GM18508 (cell line): Measurements from ENCODE around the gene ARFGEF2.
"Not testable (repeated sequence)": the region's sequence is repeated elsewhere in the genome, so short reads cannot be mapped to it uniquely, and the experiment has no call there.

Experiments used
- ATAC-seq: cut with Tn5 transposase; IDR thresholded peaks from one replicate; pipeline ENCODE4 v1.9.1; 2021; ENCODE audit warnings: moderate number of reproducible peaks; ENCODE audit not compliant: insufficient read depth, unreplicated experiment

Gene ARFGEF2

GRCh38 chr20:48926821-48927220, 5.3 kb downstream of the ARFGEF2 start:
- ATAC-seq = no peak

DNA sequence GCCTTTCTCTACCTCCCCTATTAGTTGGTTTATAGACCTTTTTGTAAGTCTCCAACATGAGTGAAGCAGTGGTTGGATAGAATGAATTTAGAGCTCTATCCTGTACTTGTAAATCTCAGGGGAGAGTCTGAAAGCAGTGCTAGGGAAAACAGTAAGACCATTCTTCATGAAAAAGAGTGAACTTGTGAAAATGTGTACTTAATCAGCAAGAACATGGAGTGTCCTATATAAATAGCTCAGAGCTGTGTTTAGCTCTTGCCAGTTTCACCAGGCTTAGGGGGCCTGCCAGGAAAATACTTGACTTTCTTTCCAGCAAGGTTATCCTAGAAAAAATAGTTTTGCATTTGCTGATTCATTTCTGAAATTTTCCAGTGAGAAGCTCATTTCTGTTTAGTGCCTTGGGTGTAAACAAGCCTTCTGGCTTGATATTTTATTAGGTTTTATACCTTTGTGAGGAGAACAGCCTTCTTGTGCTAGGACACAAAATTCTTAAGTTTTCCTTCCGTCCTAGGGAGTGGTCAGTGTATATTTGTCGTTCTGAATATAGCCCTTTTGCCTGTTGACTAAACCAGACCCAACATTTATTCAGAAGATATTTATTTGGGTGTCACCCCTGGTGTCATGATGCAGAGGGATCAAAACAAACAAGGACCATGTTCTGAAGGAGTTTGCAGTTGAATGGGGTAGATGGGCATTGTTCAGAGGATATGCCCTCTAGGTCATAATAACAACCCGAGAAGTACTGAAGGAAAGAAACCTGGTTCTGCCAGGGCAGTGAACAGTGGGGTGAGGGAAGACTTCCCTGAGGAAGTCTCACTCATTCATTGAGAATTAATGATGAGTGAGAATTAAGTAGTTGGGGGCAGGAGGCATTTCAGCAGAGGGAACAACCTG, 7.6 kb downstream of the ARFGEF2 start:
- no peak for ATAC-seq

DNA sequence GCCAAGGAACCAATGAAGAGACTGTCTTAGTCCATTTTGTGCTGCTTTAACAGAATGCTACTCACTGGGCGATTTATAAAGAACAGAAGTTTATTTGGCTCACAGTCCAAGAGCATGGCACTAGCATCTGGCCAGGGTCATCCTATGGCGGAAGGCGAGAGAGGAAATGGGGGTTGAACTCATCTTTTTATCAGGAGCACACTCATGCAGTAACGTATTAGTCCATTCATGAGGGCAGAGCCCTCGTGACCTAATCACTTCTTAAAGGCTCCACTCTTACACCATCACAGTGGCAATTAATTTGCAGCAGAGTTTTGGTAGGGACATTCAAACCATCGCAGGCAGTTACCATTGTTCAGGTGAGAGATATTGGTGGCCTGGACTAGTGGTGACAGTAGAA, 8.5 kb downstream of the ARFGEF2 start:
- ATAC-seq = no peak

- ATAC-seq = no peak
Observed at GRCh38 chr20:48930878-48931277, 9.4 kb downstream of the ARFGEF2 start.

GRCh38 chr20:48931527-48932374, 10.2 kb downstream of the ARFGEF2 start:
- no peak for ATAC-seq

GRCh38 chr20:48932375-48932941, 10.9 kb downstream of the ARFGEF2 start:
- no peak for ATAC-seq

- ATAC-seq = no peak
Observed at GRCh38 chr20:48933017-48933766, 11.7 kb downstream of the ARFGEF2 start.

DNA sequence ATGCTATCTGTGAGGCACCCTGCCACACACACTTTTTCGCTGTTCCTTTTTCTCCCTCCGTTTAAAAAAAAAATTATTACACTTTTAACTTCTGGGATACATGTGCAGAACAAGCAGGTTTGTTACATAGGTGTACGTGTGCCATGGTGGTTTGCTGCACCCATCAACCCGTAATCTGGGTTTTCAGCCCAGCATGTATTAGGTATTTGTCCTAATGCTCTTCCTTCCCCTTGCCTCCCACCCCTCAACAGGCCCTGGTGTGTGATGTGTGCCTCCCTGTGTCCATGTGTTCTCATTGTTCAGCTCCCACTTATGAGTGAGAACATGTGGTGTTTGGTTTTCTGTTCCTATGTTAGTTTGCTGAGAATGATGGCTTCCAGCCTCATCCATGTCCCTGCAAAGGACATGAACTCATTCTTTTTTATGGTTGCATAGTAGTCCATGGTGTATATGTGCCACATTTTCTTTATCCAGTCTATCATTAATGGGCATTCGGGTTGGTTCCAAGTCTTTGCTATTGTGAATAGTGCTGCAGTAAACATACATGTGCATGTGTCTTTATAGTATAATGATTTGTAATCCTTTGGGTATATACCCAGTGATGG, 12.9 kb downstream of the ARFGEF2 start:
- not testable (repeated sequence) for ATAC-seq

- not testable (repeated sequence) for ATAC-seq
Observed at GRCh38 chr20:48934966-48935365, 13.5 kb downstream of the ARFGEF2 start.

- ATAC-seq = not testable (repeated sequence)
Observed at GRCh38 chr20:48936178-48936577, 14.7 kb downstream of the ARFGEF2 start.

DNA sequence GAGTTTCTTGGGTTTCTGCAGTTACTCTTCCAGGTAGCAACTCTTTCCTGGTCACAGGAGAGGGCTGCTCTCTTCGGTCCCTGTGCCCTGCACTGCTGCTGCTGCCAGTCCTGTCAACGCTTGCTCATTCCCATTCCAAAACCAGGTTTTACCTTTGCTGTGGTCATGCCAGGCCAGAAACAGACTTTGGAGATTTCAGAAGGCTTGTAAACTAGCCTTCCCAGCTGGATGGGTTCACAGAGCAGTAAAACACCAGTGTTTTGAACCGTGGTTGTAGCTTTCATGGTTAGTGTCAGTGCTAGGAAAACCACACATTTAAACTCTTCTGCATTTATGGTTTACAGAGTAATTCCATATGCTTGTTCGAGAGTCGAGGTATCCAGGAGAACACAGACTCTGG, 16.2 kb downstream of the ARFGEF2 start:
- ATAC-seq = no peak

DNA sequence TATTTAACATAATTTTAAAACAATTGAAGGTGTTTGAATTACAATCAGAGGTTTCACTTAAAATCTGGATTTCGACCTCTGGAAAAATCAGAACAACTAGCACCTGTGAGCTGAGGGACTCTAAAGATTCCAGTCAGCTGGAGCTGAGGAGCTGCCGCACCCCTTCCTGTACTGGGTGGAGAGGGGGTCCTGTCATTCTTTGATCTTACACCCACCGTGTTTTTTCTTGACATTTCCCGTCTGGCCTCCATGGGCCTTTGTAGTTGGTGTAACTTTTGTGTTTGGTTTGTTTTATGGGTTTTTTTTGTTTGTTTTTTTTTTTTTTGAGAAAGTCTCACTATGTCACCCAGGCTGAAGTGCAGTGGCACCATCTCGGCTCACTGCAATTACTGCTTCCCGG, 17.2 kb downstream of the ARFGEF2 start:
- ATAC-seq = no peak

- ATAC-seq = no peak
Observed at GRCh38 chr20:48940170-48940569, 18.7 kb downstream of the ARFGEF2 start.

DNA sequence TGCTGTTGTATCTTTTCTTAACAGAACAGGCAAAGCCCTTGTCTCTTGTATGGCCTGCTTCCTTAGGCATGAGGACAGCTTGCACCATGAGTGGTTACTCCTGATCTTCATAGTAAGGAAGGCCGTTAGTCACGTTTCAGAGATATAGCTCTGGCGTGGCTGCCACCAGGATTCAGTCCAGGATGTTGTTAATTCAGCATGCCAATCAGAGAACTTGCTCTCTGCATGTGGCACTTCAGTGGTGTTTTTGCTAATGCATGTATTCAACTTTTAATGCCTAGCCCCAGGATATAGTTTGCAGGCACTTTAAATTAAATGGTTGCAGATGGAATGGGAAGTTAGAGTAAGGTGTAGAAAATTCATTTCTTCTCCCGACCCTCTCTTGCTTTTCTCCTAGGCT, 20.0 kb downstream of the ARFGEF2 start:
- no peak for ATAC-seq

GRCh38 chr20:48942730-48943129, 21.2 kb downstream of the ARFGEF2 start:
- ATAC-seq = no peak

DNA sequence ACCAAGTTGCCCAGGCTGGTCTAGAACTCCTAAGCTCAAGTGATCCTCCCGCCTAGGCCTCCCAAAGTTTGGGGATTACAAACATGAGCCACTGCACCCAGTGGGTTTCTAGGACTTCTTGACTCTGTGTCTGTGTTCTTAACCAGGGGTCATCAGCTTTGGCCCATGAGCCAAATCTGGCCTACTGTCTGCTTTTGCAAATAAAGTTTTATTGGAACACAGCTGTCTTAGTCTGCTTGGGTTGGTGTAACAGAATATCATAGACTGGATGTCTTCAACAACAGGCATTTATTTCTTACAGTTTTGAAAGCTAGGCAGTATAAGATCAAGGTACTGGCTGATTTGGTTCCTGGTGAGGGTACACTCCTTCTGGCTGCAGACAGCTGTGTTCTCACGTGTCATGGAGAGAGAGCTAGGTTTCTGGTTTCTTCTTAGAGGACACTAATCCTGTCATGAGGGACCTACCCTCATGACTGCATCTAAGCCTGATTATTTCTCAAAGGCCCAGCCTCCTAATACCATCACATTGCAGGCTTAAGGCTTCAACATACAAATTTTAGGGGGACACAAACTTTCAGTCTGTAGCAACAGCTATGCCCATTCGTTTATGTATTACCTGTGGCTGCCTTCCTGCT, 23.3 kb downstream of the ARFGEF2 start:
- ATAC-seq = no peak

- ATAC-seq = no peak
Observed at GRCh38 chr20:48945840-48946514, 24.5 kb downstream of the ARFGEF2 start.

GRCh38 chr20:48948612-48949011, 27.1 kb downstream of the ARFGEF2 start:
- no peak for ATAC-seq
